ENCODE data around the gene CTNNA2. TPM values are rescaled to one million over a fixed set of nuclear protein-coding genes. Genes with fewer than 3 reads are reported as not detected.

The CTNNA2 gene
- total and polyA plus RNA-seq, 2 of the 8 experiments (the other 6 are each of a cell fraction or from before 2014, with no cell fraction given), result 3.9 to 9.0 TPM

GRCh38 chr2:79695248-79695647, 182.4 kb downstream of the CTNNA2 start:
- no peak overlapping the region for H4K91ac ChIP-seq (replicated peaks; ENCODE audit: insufficient read length, low read length)
- no peak overlapping the region for H3K4me3 ChIP-seq (ENCODE audit: extremely low read depth in 1 of 4, insufficient read depth in 2 of 4, low read depth in 3 of 4, low read length in 4 of 4)
- no peak overlapping the region for H2BK12ac ChIP-seq (ENCODE audit: low read depth, low read length)
- ChIA-PET POLR2A (ENCODE audit: partially characterized antibody) (no interaction called here), CTCF (ENCODE audit: partially characterized antibody) (interaction anchor here (1.1 kb wide), 1 partner anchor 10 kb away, joined by 3 read pairs; no protein-coding TSS in a partner anchor)
- H4K5ac ChIP-seq (ENCODE audit: insufficient read length, low read depth, low read length), result no peak overlapping the region
- no peak overlapping the region for H2AK5ac ChIP-seq (ENCODE audit: low read depth, low read length)
- H4K20me1 ChIP-seq (replicated peaks in 1 of 2; ENCODE audit: control insufficient read depth in 1 of 2, insufficient read depth in 2 of 2, low read length in 2 of 2), result no peaks in the 10 kb centered on the region
- no peak overlapping the region for H2BK120ac ChIP-seq (replicated peaks; ENCODE audit: low read depth, low read length)
- H2AFZ ChIP-seq (ENCODE audit: low read length), result no peak overlapping the region
- no peaks in the 10 kb centered on the region for H3K27me3 ChIP-seq (replicated peaks in 1 of 4; ENCODE audit: control insufficient read depth in 3 of 4, extremely low read depth in 1 of 4, insufficient read depth in 3 of 4, low read length in 3 of 4)
- H2BK5ac ChIP-seq (ENCODE audit: low read depth, low read length), result no peak overlapping the region
- H3K18ac ChIP-seq (ENCODE audit: extremely low read depth, low read length), result no peak overlapping the region
- DNase-seq (ENCODE audit: low read depth in 1 of 2, low spot score in 2 of 2) (no peak), FAIRE-seq (no peak)
- H2BK15ac ChIP-seq (ENCODE audit: low read length), result no peak overlapping the region
- no peak overlapping the region for H3K56ac ChIP-seq (replicated peaks; ENCODE audit: insufficient read length, low read depth, low read length)
- H3K4ac ChIP-seq (replicated peaks; ENCODE audit: insufficient read length, low read depth, low read length), result no peak overlapping the region
- H2BK20ac ChIP-seq (ENCODE audit: low read length), result no peak overlapping the region
- H3K23ac ChIP-seq (ENCODE audit: insufficient read length), result no peak overlapping the region
- H3K23me2 ChIP-seq (ENCODE audit: low read depth, low read length), result no peaks in the 10 kb centered on the region
- no peak overlapping the region for H3K27ac ChIP-seq (ENCODE audit: low read depth, low read length)
- no peaks in the 10 kb centered on the region for H3K79me2 ChIP-seq (ENCODE audit: control insufficient read depth in 1 of 2, insufficient read depth in 2 of 2, low read length in 2 of 2)
- no peak overlapping the region for H3K9ac ChIP-seq (replicated peaks in 1 of 4; ENCODE audit: extremely low read depth in 1 of 4, low read depth in 3 of 4, low read length in 3 of 4)
- no peak overlapping the region for H3K4me2 ChIP-seq (ENCODE audit: insufficient read depth in 1 of 2, low read depth in 2 of 2, low read length in 2 of 2)
- no peak overlapping the region for H3K14ac ChIP-seq (ENCODE audit: insufficient read length)
- H3K4me1 ChIP-seq (replicated peaks in 1 of 4; ENCODE audit: control insufficient read depth in 3 of 4, insufficient read depth in 4 of 4, low read length in 3 of 4), result no peaks in the 10 kb centered on the region
- H3K79me1 ChIP-seq (ENCODE audit: low read depth, low read length), result no peaks in the 10 kb centered on the region
- TF ChIP-seq ATF3 (IDR thresholded peaks at IDR 0.05; ENCODE audit: insufficient read depth, low read depth, low read length) (no peak), SP2 (IDR thresholded peaks at IDR 0.05; ENCODE audit: low read length) (no peak), YY1 (IDR thresholded peaks at IDR 0.05; ENCODE audit: low read depth, low read length) (no peak), CTBP2 (IDR thresholded peaks at IDR 0.05; ENCODE audit: borderline replicate concordance, insufficient read depth, insufficient read length, low read length) (no peak), RFX5 (IDR thresholded peaks at IDR 0.05; ENCODE audit: borderline replicate concordance, low read depth, low read length) (no peak), ZNF274 (IDR thresholded peaks at IDR 0.05; ENCODE audit: borderline replicate concordance, extremely low read depth, low read length) (no peak)
- H3K9me3 ChIP-seq (ENCODE audit: insufficient read depth in 2 of 2, low read depth in 1 of 2, low read length in 1 of 2), result no peaks in the 10 kb centered on the region
- H4K8ac ChIP-seq (ENCODE audit: extremely low read depth, insufficient read depth, low read length), result no peak overlapping the region
- H3K36me3 ChIP-seq (ENCODE audit: control insufficient read depth in 2 of 4, insufficient read depth in 4 of 4, low read length in 3 of 4), result no peaks in the 10 kb centered on the region

All from H1 (cell line).